Neural cell (in vitro differentiated cells): ENCODE results near the gene PPP1CB. TPM values are rescaled to one million over a fixed set of nuclear protein-coding genes. Genes with fewer than 3 reads are reported as not detected.

ENCODE experiments used
- H2AFZ ChIP-seq: fragments of 200-600, 300-800 bp; sonication (generic), shearing (Covaris generic); 2 replicates; pipeline ENCODE4 v1.6.0; 2014; ENCODE audit warnings: low read depth, mild to moderate bottlenecking, antibody characterized with exemption, low read length, moderate library complexity
- H3F3A ChIP-seq: fragments of 200-600 bp; shearing (Covaris generic); 2 replicates; pipeline ENCODE4 v1.6.1; 2016; ENCODE audit warnings: mild to moderate bottlenecking, moderate library complexity, mixed read lengths, antibody characterized with exemption, low read length; ENCODE audit not compliant: insufficient read depth, poor library complexity, severe bottlenecking
- H3K27ac ChIP-seq: fragments of 200-600, 300-800 bp; sonication (generic), shearing (Covaris generic); 2 replicates; pipeline ENCODE4 v1.5.1; 2014; ENCODE audit warnings: mild to moderate bottlenecking, low read length, moderate library complexity
- H3K27me3 ChIP-seq: fragments of 300-800, 200-600 bp; sonication (generic), shearing (Covaris generic); 2 replicates; pipeline ENCODE4 v1.6.0; 2014; ENCODE audit warnings: mild to moderate bottlenecking, low read depth, low read length, moderate library complexity; ENCODE audit not compliant: insufficient read depth
- H3K36me3 ChIP-seq: fragments of 300-800, 200-600 bp; sonication (generic), shearing (Covaris generic); 2 replicates; pipeline ENCODE4 v1.5.1; 2014; ENCODE audit warnings: mild to moderate bottlenecking, antibody characterized with exemption, low read length, moderate library complexity; ENCODE audit not compliant: insufficient read depth
- H3K4me2 ChIP-seq: fragments of 300-800, 200-600 bp; sonication (generic), shearing (Covaris generic); 2 replicates; pipeline ENCODE4 v1.6.0; 2014; ENCODE audit warnings: mild to moderate bottlenecking, low read length
- H3K4me3 ChIP-seq: fragments of 300-800, 200-600 bp; sonication (generic), shearing (Covaris generic); 2 replicates; pipeline ENCODE4 v1.5.1; 2014; ENCODE audit warnings: mild to moderate bottlenecking, low read length, moderate library complexity
- H3K79me2 ChIP-seq: fragments of 200-600 bp; shearing (Covaris generic); replicated peaks from 2 replicates; pipeline ENCODE4 v1.6.0; 2014; ENCODE audit warnings: mild to moderate bottlenecking, low read length, moderate library complexity; ENCODE audit not compliant: insufficient read depth
- H3K9ac ChIP-seq: fragments of 300-800, 200-600 bp; sonication (generic), shearing (Covaris generic); 2 replicates; pipeline ENCODE4 v1.6.1; 2016; ENCODE audit warnings: mild to moderate bottlenecking, low read length, mixed read lengths
- H3K9me2 ChIP-seq: fragments of 200-600 bp; shearing (Covaris generic); 2 replicates; pipeline ENCODE4 v1.6.1; 2016; ENCODE audit warnings: mild to moderate bottlenecking, low read length, mixed read lengths; ENCODE audit not compliant: insufficient read depth
- H3K9me3 ChIP-seq: fragments of 200-600, 300-800 bp; sonication (generic), shearing (Covaris generic); 2 replicates; pipeline ENCODE4 v1.6.1; 2016; ENCODE audit warnings: mild to moderate bottlenecking, mixed run types, low read length, moderate library complexity, mixed read lengths
- H4K20me1 ChIP-seq: fragments of 200-600 bp; shearing (Covaris generic); 2 replicates; pipeline ENCODE4 v1.6.1; 2016; ENCODE audit warnings: mild to moderate bottlenecking, mixed run types; ENCODE audit not compliant: insufficient read depth
- CTCF ChIP-seq: fragments of 450-650 bp; IDR thresholded peaks from 2 replicates; pipeline ENCODE4 v1.5.1; 2014; ENCODE audit warnings: antibody characterized with exemption, mild to moderate bottlenecking, moderate library complexity; ENCODE audit not compliant: poor library complexity, severe bottlenecking
- EP300 ChIP-seq: fragments of 450-650 bp; conservative IDR thresholded peaks from 2 replicates; pipeline ENCODE4 v1.6.1; 2014; ENCODE audit warnings: antibody characterized with exemption, mild to moderate bottlenecking, moderate library complexity; ENCODE audit not compliant: poor library complexity, severe bottlenecking
- EZH2 ChIP-seq: fragments of 200-600, 300-800 bp; shearing (Covaris generic), sonication (generic); IDR thresholded peaks from 2 replicates; pipeline ENCODE4 v1.6.1; 2014; ENCODE audit warnings: antibody characterized with exemption, low read length, borderline replicate concordance, mild to moderate bottlenecking; ENCODE audit not compliant: insufficient read depth, poor library complexity, severe bottlenecking
- MXI1 ChIP-seq: fragments of 450-650 bp; conservative IDR thresholded peaks from 2 replicates; pipeline ENCODE4 v1.6.1; 2014; ENCODE audit warnings: antibody characterized with exemption, mild to moderate bottlenecking; ENCODE audit not compliant: poor library complexity, severe bottlenecking
- POLR2AphosphoS5 ChIP-seq: IDR thresholded peaks from 2 replicates; pipeline ENCODE4 v1.6.1; 2012
- RAD21 ChIP-seq: fragments of 450-650 bp; conservative IDR thresholded peaks from 2 replicates; pipeline ENCODE4 v1.6.1; 2014; ENCODE audit warnings: antibody characterized with exemption, mild to moderate bottlenecking, moderate library complexity
- REST ChIP-seq: IDR thresholded peaks from 2 replicates; pipeline ENCODE4 v1.6.1; 2012; ENCODE audit warnings: borderline replicate concordance
- SMC3 ChIP-seq: fragments of 450-650 bp; conservative IDR thresholded peaks from 2 replicates; pipeline ENCODE4 v1.6.1; 2014; ENCODE audit warnings: antibody characterized with exemption, mild to moderate bottlenecking, moderate library complexity; ENCODE audit not compliant: poor library complexity
- TAF1 ChIP-seq: IDR thresholded peaks from 2 replicates; pipeline ENCODE4 v1.6.1; 2012; ENCODE audit warnings: low read depth
- polyA minus RNA-seq: library from RNA; depleted of rRNA, polyadenylated mRNA; stranded (reverse); fragments of >200 nt; gene quantifications from 2 replicates; pipeline ENCODE4 v1.2.3, GENCODE V29; 2014
- polyA plus RNA-seq: library from polyadenylated mRNA; depleted of rRNA; stranded (reverse); fragments of >200 nt; gene quantifications from 2 replicates; pipeline ENCODE4 v1.2.3, GENCODE V29; 2014

Gene PPP1CB
- polyA plus RNA-seq (135 and 239 TPM in 2 replicates), polyA minus RNA-seq (360 and 371 TPM in 2 replicates)

- peak within 1 kb of the TSS; percentile 96 for H2AFZ ChIP-seq
- peaks cover 40% of the 10 kb centered on the region for H3K79me2 ChIP-seq
- H3K27ac ChIP-seq: peak within 1 kb of the TSS; percentile 98
- H3K9me3 ChIP-seq: no peaks in the 10 kb centered on the region
- TF ChIP-seq MXI1: peak; percentile 87
- TF ChIP-seq REST: peak; percentile 32
- no peak for TF ChIP-seq EZH2
- peak; percentile 69 for TF ChIP-seq CTCF
- peak; percentile 89 for TF ChIP-seq POLR2AphosphoS5
- TF ChIP-seq SMC3: peak; percentile 46
- TF ChIP-seq RAD21: peak; percentile 55
- TF ChIP-seq TAF1: peak; percentile 50
- peak; percentile 58 for TF ChIP-seq EP300
- no peaks in the 10 kb centered on the region for H3K27me3 ChIP-seq
- no peaks in the 10 kb centered on the region for H3K36me3 ChIP-seq
- no peaks in the 10 kb centered on the region for H3F3A ChIP-seq
- no peaks in the 10 kb centered on the region for H3K9me2 ChIP-seq
- peak within 1 kb of the TSS; percentile 89 for H3K4me2 ChIP-seq
- H3K4me3 ChIP-seq: peak within 1 kb of the TSS; percentile 90
- H3K9ac ChIP-seq: peak within 1 kb of the TSS; percentile 99
- peaks cover 7% of the 10 kb centered on the region for H4K20me1 ChIP-seq
These were observed at the start of gene PPP1CB for GRCh38 chr2:28751252-28751955. TSS of gene PPP1CB (plus strand) at chr2:28751830. CDS start at chr2:28752125, 295 bp downstream.

- H2AFZ ChIP-seq: no peak overlapping the region
- no peaks in the 10 kb centered on the region for H3F3A ChIP-seq
- TF ChIP-seq MXI1 (no peak), TAF1 (no peak), REST (no peak), RAD21 (no peak), EP300 (no peak), CTCF (no peak), SMC3 (no peak), EZH2 (no peak), POLR2AphosphoS5 (no peak)
- H3K9me3 ChIP-seq: no peaks in the 10 kb centered on the region
- no peaks in the 10 kb centered on the region for H3K79me2 ChIP-seq
- no peaks in the 10 kb centered on the region for H3K36me3 ChIP-seq
- H3K27me3 ChIP-seq: no peaks in the 10 kb centered on the region
- H3K4me3 ChIP-seq: no peak overlapping the region
- H3K9me2 ChIP-seq: no peaks in the 10 kb centered on the region
- H3K27ac ChIP-seq: no peak overlapping the region
- no peaks in the 10 kb centered on the region for H4K20me1 ChIP-seq
- H3K4me2 ChIP-seq: no peak overlapping the region
- H3K9ac ChIP-seq: no peak overlapping the region
These were observed 49.2 kb upstream of the PPP1CB start for GRCh38 chr2:28702415-28702861.
